HG02840 (cell line): ENCODE measurements around the gene FBF1.
"Not testable (repeated sequence)": the region's sequence is repeated elsewhere in the genome, so short reads cannot be mapped to it uniquely, and the experiment has no call there.

Experiments used
- ATAC-seq: cut with Tn5 transposase; IDR thresholded peaks from one replicate; pipeline ENCODE4 v1.9.1; 2021; ENCODE audit warnings: mild to moderate bottlenecking, moderate library complexity, moderate number of reproducible peaks; ENCODE audit not compliant: unreplicated experiment, low FRiP score

The FBF1 gene

GRCh38 chr17:75876938-75877751, 63.7 kb downstream of the FBF1 start:
- ATAC-seq: no peak

GRCh38 chr17:75876190-75876937, 64.5 kb downstream of the FBF1 start:
- no peak for ATAC-seq

DNA sequence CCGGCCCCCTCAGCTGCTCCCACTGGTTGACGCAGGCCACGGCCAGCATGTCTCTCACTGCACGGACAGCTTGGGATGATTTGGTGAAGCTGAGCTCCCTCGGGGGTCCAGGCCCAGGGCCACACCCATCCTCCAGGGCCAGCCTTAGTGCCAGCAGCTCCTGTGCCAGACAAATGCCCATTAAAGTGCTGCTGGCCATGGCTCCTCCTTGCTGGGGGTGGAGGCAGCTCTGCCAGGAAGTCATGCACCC, 65.0 kb downstream of the FBF1 start:
- ATAC-seq: no peak

DNA sequence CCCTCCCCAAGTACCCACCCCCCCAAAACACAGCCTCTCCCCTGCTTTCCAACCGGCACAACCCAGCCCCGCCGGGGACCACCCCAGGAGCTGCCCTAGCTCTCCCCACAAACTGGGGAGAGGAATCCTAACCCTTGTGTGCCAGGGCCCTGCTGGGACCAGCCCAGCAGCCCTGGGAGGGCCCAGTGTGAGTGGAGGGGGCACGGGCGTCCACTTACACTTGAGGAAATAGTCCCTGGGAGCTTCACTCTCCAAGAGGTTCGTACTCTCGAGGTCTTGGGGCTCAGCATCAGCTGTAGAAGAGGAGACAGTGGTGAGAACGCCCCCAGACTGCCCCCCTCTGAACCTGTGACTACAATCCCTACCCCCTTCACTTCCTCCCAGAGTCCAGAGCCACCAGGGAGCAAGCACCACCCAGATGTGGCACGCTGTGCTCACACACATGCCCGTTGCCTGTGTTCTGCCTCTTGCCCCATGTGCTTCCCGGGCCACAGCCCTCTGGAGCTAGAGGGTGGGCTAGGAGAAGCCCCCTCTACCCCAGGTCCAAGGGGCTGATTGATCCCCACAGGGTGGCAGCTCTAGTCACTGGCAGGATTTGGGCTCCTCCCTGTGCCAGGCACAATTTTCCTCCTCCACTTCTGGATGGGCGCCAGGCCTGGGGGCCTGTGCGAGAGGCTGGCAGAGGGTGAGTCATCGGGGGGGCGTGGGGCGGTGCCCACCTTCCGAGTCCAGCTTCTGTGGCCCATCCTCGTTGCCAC, 65.5 kb downstream of the FBF1 start:
- no peak for ATAC-seq

- no peak for ATAC-seq
Measured at GRCh38 chr17:75874323-75875181, 66.3 kb downstream of the FBF1 start.

DNA sequence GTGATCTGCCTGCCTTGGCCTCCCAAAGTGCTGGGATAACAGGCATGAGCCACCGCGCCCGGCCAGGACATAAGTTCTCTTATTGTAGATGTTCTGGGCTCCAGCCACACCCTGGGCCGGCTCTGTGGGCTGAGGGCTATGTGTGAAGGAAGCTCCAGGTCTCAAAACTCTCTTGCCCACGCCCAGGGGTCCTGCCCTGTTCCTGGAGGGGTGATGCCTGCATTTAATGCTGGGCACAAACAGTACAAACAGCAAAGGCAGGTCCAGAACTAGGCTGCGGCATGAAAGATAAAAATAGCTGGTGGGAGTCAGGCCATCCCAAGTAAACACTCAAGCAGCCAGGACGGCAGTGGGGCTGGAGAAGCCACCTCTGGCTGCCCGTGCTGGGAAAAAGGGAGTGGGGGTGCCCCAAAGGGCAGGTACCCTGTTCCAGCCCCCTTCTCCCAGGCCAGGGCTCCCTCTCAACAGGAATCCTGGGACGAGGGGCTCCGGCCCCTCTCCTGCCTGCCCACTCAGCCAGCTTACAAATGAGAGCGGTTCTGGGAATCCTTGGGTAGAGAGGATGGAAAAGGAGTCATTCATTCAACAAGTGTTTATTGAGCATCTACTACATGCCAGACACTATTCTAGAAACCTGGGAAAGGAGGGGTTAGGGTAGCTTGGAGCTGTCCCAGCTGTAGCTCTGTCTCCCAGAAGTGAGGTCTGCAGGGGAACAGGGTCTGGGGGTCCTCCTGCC, 67.1 kb downstream of the FBF1 start:
- ATAC-seq: no peak

- ATAC-seq: no peak
Measured at GRCh38 chr17:75872434-75873351, 68.1 kb downstream of the FBF1 start.

- not testable (repeated sequence) for ATAC-seq
Measured at GRCh38 chr17:75870228-75870627, 70.6 kb downstream of the FBF1 start.

DNA sequence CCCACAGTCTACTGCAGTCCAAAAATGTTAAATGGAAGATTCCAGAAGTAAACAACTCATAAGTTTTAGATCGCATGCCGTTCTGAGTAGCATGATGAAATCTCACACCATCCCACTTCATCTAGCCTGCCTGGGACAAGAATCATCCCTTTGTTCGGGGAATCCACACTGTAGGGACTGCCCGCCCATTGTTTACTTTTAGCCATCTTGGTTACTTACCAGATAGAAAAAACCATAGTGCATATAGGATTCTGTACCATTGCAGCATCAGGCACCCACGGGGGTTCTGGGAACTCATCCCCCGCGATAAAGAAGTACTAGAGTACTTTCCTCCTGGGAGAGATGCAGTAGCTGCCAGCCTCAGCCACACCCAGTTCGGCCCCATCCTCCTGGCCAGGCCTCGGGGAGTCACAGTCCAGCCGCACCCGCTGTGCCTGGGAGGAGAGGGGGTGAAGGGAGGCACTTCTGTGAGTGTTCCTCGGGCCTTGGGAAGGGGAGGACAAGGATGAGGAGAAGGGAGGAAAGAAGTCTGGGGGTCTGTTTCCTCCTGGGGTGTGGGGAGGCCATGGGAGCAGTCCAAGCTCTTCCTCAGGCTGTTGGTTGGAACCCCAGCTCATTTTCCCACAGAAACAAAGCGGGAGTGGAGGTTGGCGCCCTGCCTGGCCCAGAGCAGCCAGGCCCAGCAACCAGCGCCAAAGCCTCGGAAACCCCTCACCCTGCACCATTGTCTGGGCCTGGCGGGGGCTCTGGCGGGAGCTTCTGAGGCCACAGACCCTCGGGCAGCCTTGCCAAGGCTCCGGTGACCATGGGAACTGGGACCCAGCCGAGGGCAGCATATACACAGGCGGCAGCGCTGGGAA, 71.3 kb downstream of the FBF1 start:
- no peak for ATAC-seq

- not testable (repeated sequence) for ATAC-seq
Measured at GRCh38 chr17:75868730-75869281, 72.0 kb downstream of the FBF1 start.

GRCh38 chr17:75865404-75866188, 75.2 kb downstream of the FBF1 start:
- ATAC-seq: not testable (repeated sequence)

GRCh38 chr17:75864887-75865286, 76.0 kb downstream of the FBF1 start:
- ATAC-seq: not testable (repeated sequence)

DNA sequence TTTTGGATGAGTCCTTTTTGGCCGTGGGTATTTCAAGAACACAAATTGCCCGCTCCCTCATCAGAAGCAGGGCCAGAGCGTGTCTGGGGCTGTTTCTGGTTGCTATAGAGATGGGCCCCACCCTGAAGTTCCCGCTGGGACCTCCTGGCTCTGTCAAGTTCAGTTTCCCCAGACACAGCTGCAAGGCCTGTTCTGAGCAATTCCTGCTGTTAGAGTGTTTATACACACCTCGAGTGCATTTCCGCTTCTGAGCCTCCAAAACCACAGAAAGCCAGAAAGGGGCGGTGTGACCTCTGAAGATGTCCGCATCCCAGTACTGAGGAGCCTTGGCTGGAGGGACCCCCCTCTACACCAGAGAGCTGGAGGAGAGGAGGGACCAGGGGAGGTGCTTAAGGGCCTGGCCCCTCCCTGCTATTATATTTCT, 76.4 kb downstream of the FBF1 start:
- ATAC-seq: peak; percentile 61

DNA sequence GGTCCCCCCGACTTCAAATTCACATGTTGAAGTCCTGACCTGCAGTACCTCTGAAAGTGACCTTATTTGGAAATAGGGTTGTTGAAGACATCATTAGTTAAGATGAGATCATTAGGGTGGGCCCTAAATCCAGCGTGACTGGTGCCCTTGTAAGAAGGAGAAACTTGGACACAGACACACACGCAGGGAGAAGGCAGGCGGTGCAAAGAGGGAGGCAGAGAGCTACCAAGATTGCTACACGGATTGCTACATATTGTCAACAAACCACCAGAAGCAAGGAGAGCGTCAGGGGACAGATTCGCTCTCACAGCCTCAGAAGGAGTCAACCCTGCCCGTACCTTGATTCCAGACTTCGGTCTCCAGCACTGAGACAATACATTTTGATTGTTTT, 78.9 kb downstream of the FBF1 start:
- no peak for ATAC-seq
